ENCODE results near the gene CFAP65. TPM values are rescaled to one million over a fixed set of nuclear protein-coding genes. Genes with fewer than 3 reads are reported as not detected.

The CFAP65 gene
- polyA plus RNA-seq, 3 donors = not detected

DNA sequence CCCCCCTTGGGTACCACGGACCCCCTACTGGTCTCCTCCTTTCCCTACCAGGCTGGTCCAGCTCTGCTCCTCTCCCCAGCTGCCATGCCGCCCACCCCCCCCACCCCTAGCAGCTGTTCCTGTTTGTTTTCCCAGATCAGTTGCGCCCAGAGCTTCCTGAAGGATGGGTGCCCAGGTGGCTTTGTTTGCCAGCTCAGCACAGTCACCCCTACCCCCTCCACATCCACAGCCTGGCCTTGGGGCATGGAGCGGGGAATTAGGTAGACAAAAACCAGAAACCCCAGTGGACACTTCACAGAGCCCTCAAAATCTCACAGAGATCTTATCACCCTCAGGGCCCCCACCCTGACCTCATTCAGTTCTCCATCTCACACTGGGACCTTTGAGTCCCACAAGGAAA lies 44.4 kb downstream of the CFAP65 start:
- Mint-ChIP-seq H3K4me3 (peak overlapping the region in 1 of 2 donors; percentile 86), H3K36me3 (peaks cover 0 to 4% of the 10 kb centered on the region in 2 donors), H3K9me3 (peaks cover 0 to 22% (median 8%) of the 10 kb centered on the region in 7 donors), H3K27me3 (ENCODE audit: low read depth in 3 of 3) (peaks cover 81 to 97% (median 95%) of the 10 kb centered on the region in 3 donors), H3K27ac (no peak overlapping the region), H3K4me1 (peaks cover 13% of the 10 kb centered on the region)
- Histone ChIP-seq H3K9ac (ENCODE audit: insufficient read depth, low read length, poor library complexity, severe bottlenecking) (no peak overlapping the region), H4K20me1 (ENCODE audit: insufficient read depth, low read length) (no peaks in the 10 kb centered on the region), H3K4me3 (replicated peaks in 1 of 3; ENCODE audit: low read depth in 2 of 3, low read length in 3 of 3) (no peak overlapping the region), H3K4me1 (ENCODE audit: control insufficient read depth in 1 of 2, insufficient read depth in 2 of 2, low read length in 2 of 2) (peaks cover 3 to 13% of the 10 kb centered on the region in 2 donors), H3K79me2 (ENCODE audit: insufficient read depth, low read length) (no peaks in the 10 kb centered on the region), H3K4me2 (replicated peaks; ENCODE audit: extremely low read depth, low read length, poor library complexity, severe bottlenecking) (no peak overlapping the region), H2AFZ (ENCODE audit: insufficient read depth, low read depth, low read length, poor library complexity, severe bottlenecking) (no peak overlapping the region), H3K36me3 (replicated peaks in 1 of 2; ENCODE audit: control insufficient read depth in 1 of 2, insufficient read depth in 2 of 2, low read length in 2 of 2) (no peaks in the 10 kb centered on the region), H3K27me3 (ENCODE audit: control insufficient read depth in 2 of 2, insufficient read depth in 2 of 2, low read length in 2 of 2) (peaks cover 58 to 95% of the 10 kb centered on the region in 2 donors), H3K27ac (ENCODE audit: low read depth in 1 of 2, low read length in 2 of 2) (no peak overlapping the region), H3K9me3 (replicated peaks in 1 of 2; ENCODE audit: control insufficient read depth in 1 of 2, insufficient read depth in 1 of 2, low read length in 2 of 2) (peaks cover 5 to 44% of the 10 kb centered on the region in 2 donors)
- DNase-seq = no peak
- intact Hi-C loops (cut with micrococcal nuclease) = loop anchor here in 1 of 2 donors (10.0 kb wide), 1 partner anchor 158 kb away; no protein-coding TSS in a partner anchor
- TF ChIP-seq, protein P1, sequence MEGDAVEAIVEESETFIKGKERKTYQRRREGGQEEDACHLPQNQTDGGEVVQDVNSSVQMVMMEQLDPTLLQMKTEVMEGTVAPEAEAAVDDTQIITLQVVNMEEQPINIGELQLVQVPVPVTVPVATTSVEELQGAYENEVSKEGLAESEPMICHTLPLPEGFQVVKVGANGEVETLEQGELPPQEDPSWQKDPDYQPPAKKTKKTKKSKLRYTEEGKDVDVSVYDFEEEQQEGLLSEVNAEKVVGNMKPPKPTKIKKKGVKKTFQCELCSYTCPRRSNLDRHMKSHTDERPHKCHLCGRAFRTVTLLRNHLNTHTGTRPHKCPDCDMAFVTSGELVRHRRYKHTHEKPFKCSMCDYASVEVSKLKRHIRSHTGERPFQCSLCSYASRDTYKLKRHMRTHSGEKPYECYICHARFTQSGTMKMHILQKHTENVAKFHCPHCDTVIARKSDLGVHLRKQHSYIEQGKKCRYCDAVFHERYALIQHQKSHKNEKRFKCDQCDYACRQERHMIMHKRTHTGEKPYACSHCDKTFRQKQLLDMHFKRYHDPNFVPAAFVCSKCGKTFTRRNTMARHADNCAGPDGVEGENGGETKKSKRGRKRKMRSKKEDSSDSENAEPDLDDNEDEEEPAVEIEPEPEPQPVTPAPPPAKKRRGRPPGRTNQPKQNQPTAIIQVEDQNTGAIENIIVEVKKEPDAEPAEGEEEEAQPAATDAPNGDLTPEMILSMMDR (IDR thresholded peaks at IDR 0.05) = no peak
- 89% methylated on average over 1 of the region's 4 CpGs for WGBS (ENCODE audit: insufficient coverage)

DNA sequence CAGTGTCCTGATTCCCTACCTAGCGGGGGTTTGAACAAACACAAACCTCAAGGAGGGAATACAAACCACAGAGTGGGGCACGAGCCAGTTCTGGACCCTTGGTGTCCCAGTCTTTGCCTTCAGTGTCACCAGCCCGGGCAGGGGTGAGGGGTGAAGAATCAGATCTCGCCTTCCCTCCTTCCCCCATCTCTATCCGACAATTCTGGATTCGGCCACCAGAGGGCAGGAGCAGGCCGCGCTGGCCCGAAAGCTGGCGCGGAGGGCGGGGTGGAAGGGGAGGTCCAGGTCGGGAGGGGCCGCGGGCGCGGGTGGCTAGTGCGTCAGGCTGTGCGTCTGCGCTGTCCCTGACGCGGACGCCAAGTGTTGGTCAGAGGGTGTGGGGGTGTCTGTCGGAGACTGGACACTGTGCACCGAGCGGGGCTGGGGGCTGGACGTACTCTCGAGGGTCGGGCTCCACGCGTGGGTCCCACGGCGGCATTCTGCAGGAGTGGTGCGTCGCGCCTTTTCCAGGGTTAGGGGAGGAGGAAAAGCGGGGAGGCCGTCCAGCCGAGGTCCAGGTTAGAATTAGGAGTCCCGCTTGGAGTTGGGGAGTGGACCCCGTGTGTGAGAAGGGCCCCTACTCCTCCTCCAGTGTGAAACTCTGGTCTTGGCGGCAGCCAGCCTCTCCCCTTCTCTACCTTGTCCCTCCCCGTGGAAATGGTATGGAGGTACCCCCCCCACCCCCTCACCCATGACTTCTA lies 45.2 kb downstream of the CFAP65 start:
- H3K4me1 Mint-ChIP-seq = peaks cover 13% of the 10 kb centered on the region
- Histone ChIP-seq H3K27ac (ENCODE audit: low read depth in 1 of 2, low read length in 2 of 2) (no peak overlapping the region), H3K79me2 (ENCODE audit: insufficient read depth, low read length) (no peaks in the 10 kb centered on the region), H3K4me1 (ENCODE audit: control insufficient read depth in 1 of 2, insufficient read depth in 2 of 2, low read length in 2 of 2) (peaks cover 3 to 13% of the 10 kb centered on the region in 2 donors), H3K4me2 (replicated peaks; ENCODE audit: extremely low read depth, low read length, poor library complexity, severe bottlenecking) (peak overlapping the region; percentile 61), H3K36me3 (replicated peaks in 1 of 2; ENCODE audit: control insufficient read depth in 1 of 2, insufficient read depth in 2 of 2, low read length in 2 of 2) (no peaks in the 10 kb centered on the region), H3K9ac (ENCODE audit: insufficient read depth, low read length, poor library complexity, severe bottlenecking) (no peak overlapping the region), H3K9me3 (replicated peaks in 1 of 2; ENCODE audit: control insufficient read depth in 1 of 2, insufficient read depth in 1 of 2, low read length in 2 of 2) (peaks cover 5 to 47% of the 10 kb centered on the region in 2 donors), H3K27me3 (ENCODE audit: control insufficient read depth in 2 of 2, insufficient read depth in 2 of 2, low read length in 2 of 2) (peaks cover 63 to 98% of the 10 kb centered on the region in 2 donors), H2AFZ (ENCODE audit: insufficient read depth, low read depth, low read length, poor library complexity, severe bottlenecking) (peak overlapping the region; percentile 48), H3K4me3 (replicated peaks in 1 of 3; ENCODE audit: low read depth in 2 of 3, low read length in 3 of 3) (no peak overlapping the region), H4K20me1 (ENCODE audit: insufficient read depth, low read length) (no peaks in the 10 kb centered on the region)
- peaks cover 0 to 4% of the 10 kb centered on the region in 2 donors for H3K36me3 Mint-ChIP-seq
- peak overlapping the region in 1 of 2 donors; percentile 86 for H3K4me3 Mint-ChIP-seq
- DNase-seq = peak; percentile 59 to 86 (median 67)
- 7% methylated on average over 28 of the region's 43 CpGs for WGBS (ENCODE audit: insufficient coverage)
- peaks cover 0 to 22% (median 7%) of the 10 kb centered on the region in 7 donors for H3K9me3 Mint-ChIP-seq
- TF ChIP-seq, protein P1 (IDR thresholded peaks at IDR 0.05) = peak; percentile 83
- peak overlapping the region in 3 of 7 donors; percentile 30 to 84 (median 33) for H3K27ac Mint-ChIP-seq
- H3K27me3 Mint-ChIP-seq (ENCODE audit: low read depth in 3 of 3) = peaks cover 85 to 97% (median 95%) of the 10 kb centered on the region in 3 donors
- intact Hi-C loops (cut with micrococcal nuclease) = loop anchor here in 1 of 2 donors (10.0 kb wide), 1 partner anchor 159 kb away; no protein-coding TSS in a partner anchor
